ENCODE data around the gene NAA10.
A peak's percentile ranks its signal among the peaks of the same experiment; 100 is the strongest.

The NAA10 gene

DNA sequence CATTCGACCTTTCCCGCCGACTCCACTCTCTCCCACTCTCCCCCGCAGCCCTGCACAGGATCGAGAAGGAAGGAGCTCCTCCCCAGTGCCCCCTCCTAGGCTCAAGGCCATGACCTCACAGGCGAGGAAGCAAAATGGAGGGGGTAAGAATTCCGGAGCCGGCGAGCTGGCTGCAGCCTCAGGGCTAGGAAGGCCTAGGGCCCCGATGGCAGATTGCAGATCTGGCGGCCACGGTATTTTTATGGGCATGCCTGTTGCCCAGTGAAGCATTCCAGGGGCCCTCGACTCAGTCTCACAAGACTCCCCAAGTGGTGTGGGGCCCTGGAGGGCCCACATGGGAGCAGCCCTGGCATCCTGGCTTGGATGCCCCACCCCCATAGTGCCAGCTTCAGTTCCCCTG, 47.9 kb downstream of the NAA10 start:
- DNase-seq (ENCODE audit: low spot score) = no peak
- TF ChIP-seq, protein P1, sequence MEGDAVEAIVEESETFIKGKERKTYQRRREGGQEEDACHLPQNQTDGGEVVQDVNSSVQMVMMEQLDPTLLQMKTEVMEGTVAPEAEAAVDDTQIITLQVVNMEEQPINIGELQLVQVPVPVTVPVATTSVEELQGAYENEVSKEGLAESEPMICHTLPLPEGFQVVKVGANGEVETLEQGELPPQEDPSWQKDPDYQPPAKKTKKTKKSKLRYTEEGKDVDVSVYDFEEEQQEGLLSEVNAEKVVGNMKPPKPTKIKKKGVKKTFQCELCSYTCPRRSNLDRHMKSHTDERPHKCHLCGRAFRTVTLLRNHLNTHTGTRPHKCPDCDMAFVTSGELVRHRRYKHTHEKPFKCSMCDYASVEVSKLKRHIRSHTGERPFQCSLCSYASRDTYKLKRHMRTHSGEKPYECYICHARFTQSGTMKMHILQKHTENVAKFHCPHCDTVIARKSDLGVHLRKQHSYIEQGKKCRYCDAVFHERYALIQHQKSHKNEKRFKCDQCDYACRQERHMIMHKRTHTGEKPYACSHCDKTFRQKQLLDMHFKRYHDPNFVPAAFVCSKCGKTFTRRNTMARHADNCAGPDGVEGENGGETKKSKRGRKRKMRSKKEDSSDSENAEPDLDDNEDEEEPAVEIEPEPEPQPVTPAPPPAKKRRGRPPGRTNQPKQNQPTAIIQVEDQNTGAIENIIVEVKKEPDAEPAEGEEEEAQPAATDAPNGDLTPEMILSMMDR (IDR thresholded peaks at IDR 0.05) = no peak
- H3K4me3 ChIP-seq = no peak overlapping the region
- peak overlapping the region in 1 of 2 donors; percentile 31 for H3K27ac ChIP-seq

DNA sequence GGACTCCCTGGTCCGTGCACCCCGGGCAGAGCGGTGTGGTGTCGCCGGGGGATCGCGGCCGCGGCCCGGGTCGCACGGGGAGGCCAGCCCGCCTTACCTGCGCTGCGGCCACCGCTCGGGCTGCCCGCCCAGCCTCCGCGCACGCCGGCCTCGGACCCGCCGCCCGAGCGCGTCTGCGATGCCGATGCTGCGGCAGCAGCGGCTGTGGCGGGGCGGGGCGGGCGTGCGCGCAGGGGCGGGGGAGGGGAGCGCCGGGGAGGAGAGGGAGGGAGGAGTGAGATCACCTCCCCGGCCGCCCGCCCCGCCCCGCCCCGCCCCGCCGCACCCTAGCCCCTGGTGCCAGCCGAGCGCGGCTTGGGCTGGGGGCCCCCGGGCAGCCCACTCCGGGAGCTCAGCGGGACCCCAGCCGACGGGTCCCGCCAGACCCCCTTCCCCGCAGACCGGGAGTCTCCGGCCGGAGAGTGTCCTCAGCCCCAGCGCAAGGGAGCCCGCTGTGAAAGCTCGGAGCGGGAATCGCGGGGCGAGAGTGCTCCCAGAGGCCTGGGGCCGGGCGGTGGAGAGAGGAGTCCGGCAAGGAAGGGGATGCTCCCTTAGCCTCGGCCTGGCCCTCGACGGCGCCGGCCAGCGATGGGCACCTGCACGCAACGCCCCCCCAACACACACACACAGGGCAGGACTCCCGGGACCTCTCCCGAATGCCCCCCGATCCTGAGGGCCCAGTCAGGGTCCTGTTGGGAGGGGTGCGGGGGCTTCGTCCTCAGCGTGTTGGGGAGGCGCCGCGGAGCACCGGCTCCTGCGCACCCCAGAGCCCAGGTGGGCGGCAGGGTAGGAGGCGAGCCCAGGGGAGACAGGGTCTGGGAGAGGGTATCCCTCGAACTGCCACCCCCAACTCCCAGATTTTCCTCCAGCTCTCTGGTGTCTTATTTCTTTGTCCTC, 48.6 kb downstream of the NAA10 start, which contains the start of gene L1CAM:
Gene L1CAM (minus strand): TSS at position 206 of the 936 bp plus-strand sequence. CDS start 10,337 bp downstream, outside the sequence.
- TF ChIP-seq, protein P1 (IDR thresholded peaks at IDR 0.05) = no peak
- DNase-seq (ENCODE audit: low spot score) = no peak
- Histone ChIP-seq H3K27ac (peak within 1 kb of the TSS in 1 of 2 donors; percentile 31), H3K4me3 (peak within 1 kb of the TSS; percentile 60)

DNA sequence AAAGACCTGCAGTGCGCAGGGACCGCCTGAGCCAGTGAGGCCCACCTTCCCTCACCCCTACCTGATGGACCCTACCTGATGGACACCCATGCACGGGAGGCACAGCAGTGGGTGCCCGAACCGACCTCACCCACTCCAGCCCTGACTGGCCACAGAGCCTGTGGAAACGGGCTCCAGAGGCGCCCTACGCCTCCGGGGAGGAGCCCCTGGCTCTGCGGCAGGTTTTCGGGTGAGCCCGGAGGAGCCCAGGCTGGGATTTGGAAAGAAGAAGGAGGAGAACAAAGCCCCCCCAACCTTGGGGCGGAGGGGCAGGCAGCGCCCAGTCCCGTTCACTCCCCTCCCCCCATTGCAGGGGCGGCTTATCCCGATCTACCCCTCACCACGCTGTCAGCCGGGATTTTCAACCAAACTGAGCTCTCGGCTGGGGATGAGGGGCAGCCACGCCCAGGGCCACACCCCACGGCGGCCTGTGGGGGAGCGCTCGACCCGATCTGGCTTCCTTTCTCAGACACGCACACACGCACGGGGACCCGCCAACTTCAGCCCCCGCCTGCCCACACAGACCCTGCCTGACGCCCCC, 49.5 kb downstream of the NAA10 start:
- DNase-seq (ENCODE audit: low spot score) = no peak
- Histone ChIP-seq H3K4me3 (peak overlapping the region; percentile 60), H3K27ac (peak overlapping the region in 1 of 2 donors; percentile 6)
- TF ChIP-seq, protein P1 (IDR thresholded peaks at IDR 0.05) = no peak

DNA sequence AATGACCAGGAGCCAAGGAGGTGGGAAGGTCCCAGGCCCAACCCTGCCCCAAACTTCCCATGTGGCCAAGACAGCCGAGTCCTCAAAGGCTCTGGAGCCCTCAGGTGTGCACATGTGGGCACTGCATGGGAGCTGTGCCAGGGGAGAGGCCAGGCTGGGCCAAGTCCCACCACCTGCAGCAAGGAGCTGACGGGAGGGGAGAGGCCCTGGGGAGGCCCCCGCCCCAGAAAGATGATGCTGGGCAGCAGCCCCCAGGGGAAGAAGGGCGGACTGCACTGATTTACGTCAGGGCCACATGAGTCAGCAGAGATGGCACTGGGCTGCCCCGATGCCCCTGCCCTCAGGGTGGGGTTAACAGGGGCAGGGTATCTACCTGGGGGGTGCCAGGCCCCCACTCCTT, 50.2 kb downstream of the NAA10 start:
- H3K27ac ChIP-seq = no peak overlapping the region
- DNase-seq (ENCODE audit: low spot score) = no peak
- H3K4me3 ChIP-seq = no peak overlapping the region
- TF ChIP-seq, protein P1 (IDR thresholded peaks at IDR 0.05) = no peak

DNA sequence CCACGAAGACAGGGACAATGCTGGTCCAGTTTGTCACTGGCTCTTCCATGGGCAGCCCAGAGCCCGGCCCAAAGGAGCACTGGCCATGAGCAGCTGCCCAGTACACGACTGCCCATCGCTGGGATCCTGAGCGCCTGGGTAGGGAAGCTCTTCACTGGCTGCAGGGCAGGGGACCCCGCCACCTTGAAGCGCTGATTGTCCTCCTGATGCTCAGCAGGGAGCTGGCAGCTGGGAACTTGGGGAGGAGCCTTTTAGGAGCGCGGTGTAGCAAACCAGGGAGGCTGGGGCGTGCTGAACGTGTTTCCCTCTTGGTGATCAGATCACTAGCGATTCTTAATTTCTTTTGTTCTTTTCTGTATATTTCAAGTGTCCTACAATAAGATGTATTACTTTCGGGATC, 50.7 kb downstream of the NAA10 start:
- no peak for DNase-seq (ENCODE audit: low spot score)
- no peak overlapping the region for H3K27ac ChIP-seq
- H3K4me3 ChIP-seq = no peak overlapping the region
- TF ChIP-seq, protein P1 (IDR thresholded peaks at IDR 0.05) = no peak

DNA sequence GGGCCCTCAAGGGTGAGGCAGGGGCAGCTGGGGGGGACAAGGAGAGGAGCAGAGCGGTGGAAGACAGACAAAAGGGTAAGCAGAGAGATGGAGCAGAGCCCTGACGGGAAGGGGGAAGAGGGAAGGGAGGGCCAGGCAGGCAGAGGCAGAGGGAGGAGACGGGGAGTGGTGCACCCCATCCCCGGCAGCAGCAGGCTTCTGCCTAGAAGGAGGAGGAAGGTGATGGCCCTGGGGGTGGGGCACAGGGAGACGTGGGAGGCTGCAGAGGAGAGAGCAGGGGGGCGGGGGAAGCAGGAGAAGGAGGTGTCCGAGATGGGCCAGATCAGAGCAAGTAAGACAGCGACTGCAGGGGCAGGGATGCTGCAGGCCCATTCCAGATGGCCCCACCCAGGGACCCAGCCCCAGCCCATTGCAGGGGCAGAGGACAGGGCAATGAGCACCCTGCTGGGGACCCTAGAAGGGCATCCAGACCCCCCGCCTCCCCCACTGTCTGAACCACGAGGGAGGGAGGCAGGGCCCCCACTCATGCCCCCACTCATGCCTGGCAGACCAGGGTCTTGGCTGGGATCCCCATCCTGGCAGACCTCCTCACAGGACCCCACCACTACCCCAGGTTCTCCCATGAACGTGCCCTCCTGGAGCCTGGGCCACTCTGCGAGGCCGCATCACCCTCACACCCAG, 51.5 kb downstream of the NAA10 start:
- DNase-seq (ENCODE audit: low spot score) = no peak
- TF ChIP-seq, protein P1 (IDR thresholded peaks at IDR 0.05) = no peak
- no peak overlapping the region for H3K27ac ChIP-seq
- H3K4me3 ChIP-seq = no peak overlapping the region
